Measurements from ENCODE around the gene CHEK1.
"Not testable (repeated sequence)": the region's sequence is repeated elsewhere in the genome, so short reads cannot be mapped to it uniquely, and the experiment has no call there.

CHEK1 gene

DNA sequence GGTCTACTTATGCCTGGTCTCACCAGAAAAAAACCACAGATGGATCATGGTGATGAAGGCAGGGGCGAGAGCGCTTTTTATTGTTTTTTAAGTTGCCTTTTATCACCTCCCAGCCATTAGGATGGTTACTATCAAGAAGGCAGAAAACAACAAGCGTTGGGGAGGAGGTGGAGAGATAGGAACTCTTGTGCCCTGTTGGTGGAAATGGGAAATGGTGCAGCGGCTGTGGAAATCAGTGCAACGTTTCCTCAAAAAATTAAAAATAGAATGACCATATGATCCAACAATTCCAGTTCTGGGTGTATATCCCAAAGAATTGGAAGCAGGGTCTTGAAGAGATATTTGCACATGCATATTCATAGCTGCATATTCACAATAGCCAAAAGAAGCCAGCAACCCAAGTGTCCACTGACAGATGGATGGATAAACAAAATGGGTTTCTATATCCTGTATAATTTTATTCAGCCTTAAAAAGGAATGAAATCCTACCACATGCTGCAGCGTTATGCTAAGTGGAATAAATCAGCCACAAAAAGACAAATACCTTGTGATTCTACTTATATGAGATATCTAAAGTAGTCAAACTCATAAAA, 76.2 kb downstream of the CHEK1 start:
- DNase-seq = no peak

DNA sequence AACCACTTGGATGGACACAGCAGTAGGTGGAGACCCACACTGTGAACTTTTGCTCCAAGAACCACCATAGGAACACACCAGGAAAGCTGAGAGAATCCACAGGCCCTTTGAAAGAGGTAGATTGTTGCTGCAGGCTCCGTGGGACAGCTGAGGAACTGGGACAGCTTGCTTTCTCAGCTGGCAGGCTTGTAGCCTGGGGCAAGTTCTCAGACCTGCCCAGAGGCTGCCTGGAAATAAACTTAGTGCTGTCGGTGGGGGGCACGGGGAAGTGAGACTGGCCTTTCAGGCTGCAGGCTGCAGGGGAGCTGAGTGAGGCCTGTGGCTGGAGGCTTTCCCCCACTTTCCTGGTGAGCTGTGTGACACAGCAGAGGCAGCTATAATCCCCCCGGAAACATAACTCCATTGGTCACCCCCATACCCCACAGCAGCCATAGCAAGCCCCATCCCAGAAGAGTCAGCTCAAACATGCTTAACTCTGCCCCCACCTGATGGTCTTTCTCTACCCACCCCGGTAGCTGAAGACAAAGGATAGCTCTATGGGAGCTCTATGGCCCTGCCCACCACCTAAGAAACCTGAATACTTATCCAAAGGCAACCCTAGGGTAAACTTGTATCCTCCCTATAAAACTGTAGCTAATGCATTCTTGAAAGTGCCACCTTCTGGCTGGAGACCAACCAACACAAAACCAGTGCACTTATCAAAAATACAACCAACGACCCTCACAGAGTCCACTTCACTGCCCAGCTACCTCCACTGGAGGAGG, 77.1 kb downstream of the CHEK1 start:
- no peak for DNase-seq

DNA sequence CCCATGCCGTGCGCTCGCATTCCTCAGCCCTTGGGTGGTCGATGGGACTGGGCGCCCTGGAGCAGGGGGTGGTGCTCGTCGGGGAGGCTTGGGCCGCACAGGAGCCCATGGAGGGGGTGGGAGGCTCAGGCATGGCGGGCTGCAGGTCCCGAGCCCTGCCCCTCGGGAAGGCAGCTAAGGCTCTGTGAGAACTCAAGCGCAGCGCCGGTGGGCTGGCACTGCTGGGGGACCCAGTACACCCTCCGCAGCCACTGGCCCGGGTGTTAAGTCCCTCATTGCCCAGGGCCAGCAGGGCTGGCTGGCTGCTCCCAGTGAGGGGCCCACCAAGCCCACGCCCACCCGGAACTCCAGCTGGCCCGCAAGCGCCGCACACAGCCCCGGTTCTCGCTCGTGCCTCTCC, 79.7 kb downstream of the CHEK1 start:
- not testable (repeated sequence) for DNase-seq

DNA sequence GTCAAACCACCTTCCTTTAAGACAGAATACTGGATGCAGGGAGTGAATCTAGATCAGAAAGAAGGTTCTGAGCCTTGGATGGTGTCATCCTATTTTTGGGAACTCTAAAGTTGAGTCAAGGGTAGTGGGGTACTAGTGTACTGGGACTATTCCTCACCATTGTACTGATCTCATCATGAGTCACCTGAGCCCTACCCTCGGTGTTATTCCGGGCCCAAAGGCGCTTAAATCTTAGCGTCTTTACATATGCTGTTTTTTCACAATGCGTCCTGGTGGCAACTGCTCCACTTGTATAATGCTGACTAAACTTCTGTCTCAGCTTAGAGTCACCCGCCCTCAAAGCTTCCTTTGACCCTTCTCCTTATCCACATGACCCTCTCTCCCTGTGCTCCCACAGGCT, 95.8 kb downstream of the CHEK1 start:
- DNase-seq = no peak

DNA sequence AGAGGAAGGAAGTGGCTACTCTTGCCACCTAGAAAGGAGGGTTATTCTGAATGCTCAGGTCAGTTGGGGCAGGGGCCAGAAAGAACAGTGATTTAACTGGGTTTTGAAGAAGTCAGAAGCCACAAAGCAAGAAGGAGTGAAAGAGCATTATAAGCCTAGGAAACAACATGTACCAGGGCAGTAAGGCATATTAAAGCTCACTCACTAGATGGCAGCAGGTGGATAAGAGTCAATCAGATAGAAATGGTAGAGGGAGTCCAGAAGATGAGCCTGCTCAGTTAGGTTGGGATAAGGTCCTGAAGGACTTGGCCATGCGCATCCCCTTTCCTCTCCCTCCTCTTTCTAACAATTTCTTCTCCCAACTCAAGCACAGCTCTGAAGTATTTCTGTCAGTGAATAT, 99.2 kb downstream of the CHEK1 start:
- DNase-seq = no peak
